ENCODE measurements around the gene LRRC4C. TPM values are rescaled to one million over a fixed set of nuclear protein-coding genes. Genes with fewer than 3 reads are reported as not detected.

Gene LRRC4C
- total and polyA plus RNA-seq, 4 donors, result 0.10 to 0.93 (median 0.30) TPM

GRCh38 chr11:40397141-40397540 lies 1062.3 kb downstream of the LRRC4C start:
- DNase-seq (ENCODE audit: low spot score), result no peak
- Histone ChIP-seq H3K27ac (ENCODE audit: low read depth in 1 of 2, low read length in 2 of 2) (no peak overlapping the region), H3K4me1 (ENCODE audit: control insufficient read depth in 4 of 4, insufficient read depth in 4 of 4, low read length in 3 of 4) (peaks cover 0 to 7% (median 1%) of the 10 kb centered on the region in 4 donors), H3K27me3 (ENCODE audit: control insufficient read depth in 4 of 4, insufficient read depth in 4 of 4, low read length in 3 of 4) (no peaks in the 10 kb centered on the region), H3K36me3 (ENCODE audit: control insufficient read depth in 4 of 4, insufficient read depth in 3 of 4, low read depth in 1 of 4, low read length in 3 of 4) (no peaks in the 10 kb centered on the region), H3K4me3 (ENCODE audit: low read depth in 1 of 3, low read length in 3 of 3) (no peak overlapping the region), H3K9ac (ENCODE audit: low read depth in 1 of 2, low read length in 2 of 2) (no peak overlapping the region), H3K9me3 (ENCODE audit: control insufficient read depth in 4 of 4, low read length in 3 of 4) (no peaks in the 10 kb centered on the region)
- TF ChIP-seq RAD21 (IDR thresholded peaks at IDR 0.05) (no peak), TAF1 (conservative IDR thresholded peaks at IDR 0.05) (no peak), HNF4A (conservative IDR thresholded peaks at IDR 0.05) (no peak), GABPA (IDR thresholded peaks at IDR 0.05 in 1 of 2, conservative IDR thresholded peaks at IDR 0.05 in 1 of 2) (no peak), HNF4G (IDR thresholded peaks at IDR 0.05) (no peak), RXRA (IDR thresholded peaks at IDR 0.05) (no peak), REST (IDR thresholded peaks at IDR 0.05) (no peak), JUND (IDR thresholded peaks at IDR 0.05) (no peak), MAX (IDR thresholded peaks at IDR 0.05) (no peak), SP1 (IDR thresholded peaks at IDR 0.05) (no peak), ZBTB33 (IDR thresholded peaks at IDR 0.05) (no peak), NR2F2 (IDR thresholded peaks at IDR 0.05) (no peak), YY1 (IDR thresholded peaks at IDR 0.05) (no peak), ATF3 (IDR thresholded peaks at IDR 0.05) (no peak), CTCF (IDR thresholded peaks at IDR 0.05; ENCODE audit: low read depth, low read length, missing input control) (no peak), FOXA1 (IDR thresholded peaks at IDR 0.05) (no peak)
- WGBS, result 56% methylated on average over 3 of the region's 3 CpGs

GRCh38 chr11:40393511-40393910 lies 1065.9 kb downstream of the LRRC4C start:
- no peak overlapping the region for H3K9ac ChIP-seq (ENCODE audit: low read depth in 1 of 2, low read length in 2 of 2)
- H3K4me3 ChIP-seq (ENCODE audit: low read depth in 1 of 3, low read length in 3 of 3), result no peak overlapping the region
- H3K27me3 ChIP-seq (ENCODE audit: control insufficient read depth in 4 of 4, insufficient read depth in 4 of 4, low read length in 3 of 4), result no peaks in the 10 kb centered on the region
- no peaks in the 10 kb centered on the region for H3K36me3 ChIP-seq (ENCODE audit: control insufficient read depth in 4 of 4, insufficient read depth in 3 of 4, low read depth in 1 of 4, low read length in 3 of 4)
- H3K4me1 ChIP-seq (ENCODE audit: control insufficient read depth in 4 of 4, insufficient read depth in 4 of 4, low read length in 3 of 4), result peaks cover 0 to 16% (median 3%) of the 10 kb centered on the region in 4 donors
- TF ChIP-seq HNF4G (IDR thresholded peaks at IDR 0.05) (no peak), ATF3 (IDR thresholded peaks at IDR 0.05) (no peak), TAF1 (conservative IDR thresholded peaks at IDR 0.05) (no peak)
- no peak overlapping the region for H3K27ac ChIP-seq (ENCODE audit: low read depth in 1 of 2, low read length in 2 of 2)
- DNase-seq (ENCODE audit: low spot score), result no peak
- no peaks in the 10 kb centered on the region for H3K9me3 ChIP-seq (ENCODE audit: control insufficient read depth in 4 of 4, low read length in 3 of 4)
- WGBS, result 98% methylated on average over 3 of the region's 3 CpGs

Data from liver (tissue), 9 donors.